ENCODE measurements around the gene AMOT.
"Not testable (repeated sequence)": the region's sequence is repeated elsewhere in the genome, so short reads cannot be mapped to it uniquely, and the experiment has no call there.

AMOT gene

GRCh38 chrX:112840382-112841113 is at the start of gene AMOT:
Gene AMOT, minus strand, starts transcription at chrX:112840831. Its CDS starts 17,705 bp downstream, at chrX:112823126.
- DNase-seq (ENCODE audit: low spot score): peak; percentile 79

- DNase-seq (ENCODE audit: low spot score): no peak
Observed at GRCh38 chrX:112889400-112889799, 48.8 kb upstream of the AMOT start.

DNA sequence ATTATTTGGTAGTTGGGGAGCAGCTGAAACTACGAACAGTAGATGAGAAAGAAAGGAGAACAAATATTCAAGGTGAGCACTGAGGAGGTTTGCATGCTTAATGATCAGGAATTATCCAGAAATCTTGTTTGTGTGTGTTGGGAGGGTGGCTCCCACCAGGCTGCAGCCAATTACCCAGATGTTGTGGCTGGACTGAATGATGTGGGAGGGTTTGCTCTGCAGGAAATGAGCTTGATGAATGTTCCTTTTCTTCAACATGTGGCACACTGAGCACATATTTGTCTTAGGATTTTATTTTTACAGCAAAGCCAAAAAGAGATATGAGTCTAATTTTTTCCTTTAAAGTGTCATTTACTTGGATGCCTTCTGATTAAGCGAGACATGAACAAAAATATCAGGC is 48.3 kb upstream of the AMOT start:
- DNase-seq (ENCODE audit: low spot score): no peak

DNA sequence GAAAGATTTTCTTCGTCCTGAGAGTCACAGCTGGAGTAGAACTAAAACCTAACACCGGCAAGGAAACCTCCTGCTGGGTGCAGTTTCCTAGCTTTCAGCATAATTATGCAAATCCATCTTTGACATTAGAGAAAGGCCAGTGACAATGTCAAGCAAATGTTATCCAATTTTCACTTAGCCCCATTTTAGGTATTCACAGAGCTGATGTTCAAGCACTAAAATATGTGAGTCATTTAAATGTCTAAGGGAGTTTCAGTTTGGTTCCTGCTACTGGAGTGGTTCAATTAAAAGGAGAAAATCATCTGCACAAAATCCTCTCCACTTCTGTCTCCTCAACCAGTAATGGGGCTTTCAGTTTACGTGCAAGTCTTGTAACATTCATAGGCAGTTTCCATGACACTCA is 37.1 kb upstream of the AMOT start:
- no peak for DNase-seq (ENCODE audit: low spot score)

- DNase-seq (ENCODE audit: low spot score): no peak
Observed at GRCh38 chrX:112874614-112875013, 34.0 kb upstream of the AMOT start.

DNA sequence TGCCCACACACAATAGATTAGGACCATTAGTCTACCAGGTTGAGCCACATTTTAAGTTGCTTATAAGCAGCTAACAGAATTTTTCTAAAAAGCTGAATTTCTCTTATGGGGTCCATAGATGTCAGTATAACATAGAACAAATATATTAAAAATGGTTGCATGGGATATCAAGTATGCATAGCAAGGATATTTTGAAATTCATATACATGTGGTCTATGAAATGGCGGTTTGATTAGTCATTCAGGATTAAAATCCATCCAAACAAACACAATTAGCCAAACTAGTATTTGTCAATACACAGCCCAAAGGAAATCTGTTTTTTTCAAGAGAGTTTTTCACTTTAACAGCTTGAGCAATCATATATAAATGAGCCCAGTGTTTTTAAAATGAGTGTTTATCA is 33.5 kb upstream of the AMOT start:
- DNase-seq (ENCODE audit: low spot score): no peak

DNA sequence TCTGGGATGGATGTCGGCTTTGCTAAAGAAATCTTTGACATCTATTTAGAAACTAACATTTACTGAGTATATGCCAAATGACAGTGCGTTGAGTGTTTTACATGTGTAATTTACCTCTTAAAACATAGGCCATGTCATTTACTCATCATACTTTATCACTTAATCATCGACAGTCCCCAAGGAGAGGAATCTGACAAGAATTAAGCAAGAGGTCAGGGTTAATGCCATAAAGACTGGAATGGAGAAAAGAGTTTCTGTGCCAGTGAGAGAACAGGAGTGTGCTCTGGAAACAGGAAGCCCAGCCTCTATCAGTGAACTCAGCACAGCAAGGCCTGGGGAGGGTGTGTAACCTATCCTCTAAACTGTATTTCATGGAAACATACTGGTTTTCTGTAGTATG is 28.0 kb upstream of the AMOT start:
- no peak for DNase-seq (ENCODE audit: low spot score)

- DNase-seq (ENCODE audit: low spot score): no peak
Observed at GRCh38 chrX:112867570-112867969, 26.9 kb upstream of the AMOT start.

GRCh38 chrX:112866175-112866574 is 25.5 kb upstream of the AMOT start:
- DNase-seq (ENCODE audit: low spot score): no peak

DNA sequence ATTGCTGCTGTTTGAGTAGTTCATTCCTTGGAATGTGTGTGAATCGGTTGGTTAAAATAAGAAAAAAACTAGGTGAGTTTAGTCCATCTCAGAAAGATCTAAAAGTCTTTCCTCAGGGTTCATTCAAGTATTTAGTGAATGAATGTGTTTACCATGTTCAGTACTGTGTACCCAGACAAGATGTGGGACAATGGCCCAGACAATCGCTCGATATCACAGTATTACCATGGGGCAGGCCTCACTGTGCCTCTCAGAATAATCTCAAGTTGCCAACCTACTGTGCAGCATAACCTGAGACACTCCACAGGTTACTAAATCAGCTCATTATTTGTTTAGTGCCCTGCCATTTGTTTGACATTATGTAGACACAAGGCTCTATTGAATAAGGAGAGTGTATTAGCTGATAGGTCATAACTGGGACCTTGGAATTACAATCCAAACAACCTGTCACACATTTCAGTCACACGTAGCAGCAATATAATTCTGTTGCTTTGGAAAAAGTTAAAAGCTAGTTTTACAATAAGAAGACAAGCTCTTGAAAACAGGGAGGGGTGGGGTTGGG is 24.9 kb upstream of the AMOT start:
- DNase-seq (ENCODE audit: low spot score): no peak

DNA sequence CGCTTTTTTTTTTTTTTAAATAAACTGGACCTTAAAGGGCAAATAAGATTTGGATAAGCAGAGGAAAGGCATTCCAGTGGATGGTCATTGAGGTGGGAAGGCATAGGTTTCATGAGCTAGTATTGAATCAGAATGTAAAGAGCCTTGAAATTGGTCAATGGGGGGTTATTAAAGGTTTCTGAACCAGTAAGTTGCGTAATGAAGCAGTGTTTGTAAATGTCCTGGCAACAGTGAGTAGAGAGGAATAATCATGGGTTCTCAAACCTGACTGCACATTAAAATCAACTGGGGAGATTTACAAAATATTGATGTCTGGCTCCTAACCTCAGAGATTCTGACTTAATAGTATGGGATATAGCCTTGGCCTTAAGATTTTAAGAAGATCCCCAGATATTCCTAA is 23.2 kb upstream of the AMOT start:
- DNase-seq (ENCODE audit: low spot score): no peak

GRCh38 chrX:112857478-112857878 is 16.8 kb upstream of the AMOT start:
- no peak for DNase-seq (ENCODE audit: low spot score)

- DNase-seq (ENCODE audit: low spot score): not testable (repeated sequence)
Observed at GRCh38 chrX:112854901-112855300, 14.3 kb upstream of the AMOT start.

DNA sequence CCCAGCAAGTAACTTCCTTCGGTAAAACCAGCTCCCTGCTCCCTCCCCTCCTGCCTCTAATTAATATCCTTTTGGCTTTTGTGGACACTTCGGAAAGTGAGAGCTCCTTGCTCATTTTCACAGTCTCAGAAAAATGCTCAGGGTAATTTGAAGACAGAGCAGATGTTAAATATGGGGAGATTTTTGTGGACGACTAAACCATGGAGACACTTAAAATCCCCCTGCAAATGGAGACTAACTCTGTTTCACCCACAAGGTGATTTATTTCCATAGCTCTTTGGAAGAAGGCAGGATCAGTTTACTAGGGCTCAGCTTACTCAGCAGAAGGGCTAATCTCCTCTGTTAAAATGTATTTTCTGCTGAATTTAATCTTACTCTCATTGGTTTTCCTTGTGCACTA is 12.2 kb upstream of the AMOT start:
- no peak for DNase-seq (ENCODE audit: low spot score)

DNA sequence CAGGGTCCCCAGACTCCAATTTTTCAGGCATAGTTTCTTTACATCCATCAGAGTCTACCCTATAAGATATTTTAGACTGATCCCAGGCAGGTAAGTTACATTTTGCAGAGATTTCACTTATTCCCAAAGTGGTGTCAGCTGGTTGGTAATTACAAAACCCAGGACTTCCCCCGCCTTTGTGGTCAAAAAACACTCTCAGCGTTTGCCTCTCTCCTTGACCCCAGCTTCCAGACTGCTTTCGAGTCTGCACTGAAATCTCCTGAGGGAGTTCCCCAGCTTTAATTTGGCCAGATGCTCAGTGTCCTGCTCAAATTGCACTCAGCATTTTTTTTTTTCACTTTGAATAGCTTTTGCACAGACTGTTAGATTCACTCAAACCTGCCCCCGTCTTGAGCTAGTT is 11.2 kb upstream of the AMOT start:
- DNase-seq (ENCODE audit: low spot score): no peak

- no peak for DNase-seq (ENCODE audit: low spot score)
Observed at GRCh38 chrX:112851161-112851779, 10.6 kb upstream of the AMOT start.

GRCh38 chrX:112849016-112849415 is 8.4 kb upstream of the AMOT start:
- DNase-seq (ENCODE audit: low spot score): no peak

DNA sequence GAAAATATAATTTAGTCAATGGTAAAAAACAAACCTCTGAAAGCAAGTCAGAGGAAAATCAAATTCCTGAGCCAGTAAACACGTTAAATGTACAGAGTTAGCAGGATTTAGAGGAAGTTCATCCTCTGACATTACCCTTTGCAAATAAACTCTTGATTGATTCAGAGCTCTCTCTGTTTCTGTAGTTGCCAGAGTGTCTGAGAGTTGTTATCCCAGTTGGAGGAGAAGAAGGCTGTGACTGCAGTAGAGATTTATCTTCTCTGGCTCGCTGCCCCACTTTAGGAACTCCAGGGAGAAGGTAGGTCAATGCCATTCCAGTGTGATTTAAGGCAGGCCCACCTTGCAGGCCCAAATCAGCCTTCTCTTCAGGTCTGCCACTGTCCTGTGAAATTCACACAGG is 6.2 kb upstream of the AMOT start:
- no peak for DNase-seq (ENCODE audit: low spot score)

DNA sequence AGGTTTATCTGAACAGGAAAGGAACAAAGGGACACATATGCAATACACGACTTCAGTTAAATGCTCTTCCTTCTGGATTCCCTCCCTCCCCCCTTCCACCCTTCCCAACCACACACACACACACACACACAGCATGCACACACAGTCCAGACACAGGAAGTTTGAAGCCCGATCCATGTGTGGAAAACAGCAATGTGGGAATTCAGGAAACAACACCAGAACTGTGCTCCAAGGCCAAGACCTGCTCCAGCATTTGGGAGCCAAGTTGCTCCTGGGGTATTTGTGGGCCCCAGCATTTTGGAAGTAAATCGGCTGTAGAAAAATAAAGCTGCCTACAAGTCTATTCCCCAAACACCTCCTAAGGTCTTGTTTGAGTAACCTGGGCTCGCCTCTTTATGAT is 5.6 kb upstream of the AMOT start:
- DNase-seq (ENCODE audit: low spot score): no peak

DNA sequence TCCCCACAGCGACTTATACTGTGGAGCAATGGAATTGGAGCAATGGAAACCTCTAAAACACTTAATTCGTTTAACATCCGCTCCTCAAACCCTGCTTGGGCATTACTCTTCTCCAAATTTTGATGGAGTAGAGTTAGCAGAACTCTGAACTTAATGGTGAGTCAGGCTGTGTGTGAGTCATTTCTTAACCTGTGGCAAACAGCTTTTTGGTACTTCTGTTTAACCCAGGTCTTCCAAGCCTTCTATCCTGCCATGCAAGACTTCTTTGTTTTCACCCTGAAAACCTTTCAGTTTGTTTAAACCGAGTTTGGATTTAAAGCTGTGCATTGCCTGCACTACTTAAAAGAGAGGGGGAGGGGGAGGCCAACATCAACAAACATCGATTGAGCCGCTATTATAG is 3.6 kb upstream of the AMOT start:
- no peak for DNase-seq (ENCODE audit: low spot score)

DNA sequence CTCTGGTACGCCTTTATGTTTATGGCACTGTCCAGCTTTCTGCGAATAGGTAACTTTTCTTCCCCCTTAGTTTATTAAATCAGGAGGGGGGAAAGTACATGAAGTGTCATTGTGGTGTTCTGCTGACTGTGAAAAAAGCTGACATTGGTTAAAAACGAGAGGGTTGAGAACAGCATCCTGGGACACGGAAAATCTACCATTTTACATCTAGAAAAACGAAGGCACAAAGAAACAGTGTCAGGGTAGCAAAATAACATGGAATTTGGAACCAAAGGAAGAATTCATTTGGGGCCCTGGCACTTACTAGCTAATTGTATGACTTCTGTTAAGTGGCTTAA is 1.2 kb upstream of the AMOT start:
- no peak for DNase-seq (ENCODE audit: low spot score)

DNA sequence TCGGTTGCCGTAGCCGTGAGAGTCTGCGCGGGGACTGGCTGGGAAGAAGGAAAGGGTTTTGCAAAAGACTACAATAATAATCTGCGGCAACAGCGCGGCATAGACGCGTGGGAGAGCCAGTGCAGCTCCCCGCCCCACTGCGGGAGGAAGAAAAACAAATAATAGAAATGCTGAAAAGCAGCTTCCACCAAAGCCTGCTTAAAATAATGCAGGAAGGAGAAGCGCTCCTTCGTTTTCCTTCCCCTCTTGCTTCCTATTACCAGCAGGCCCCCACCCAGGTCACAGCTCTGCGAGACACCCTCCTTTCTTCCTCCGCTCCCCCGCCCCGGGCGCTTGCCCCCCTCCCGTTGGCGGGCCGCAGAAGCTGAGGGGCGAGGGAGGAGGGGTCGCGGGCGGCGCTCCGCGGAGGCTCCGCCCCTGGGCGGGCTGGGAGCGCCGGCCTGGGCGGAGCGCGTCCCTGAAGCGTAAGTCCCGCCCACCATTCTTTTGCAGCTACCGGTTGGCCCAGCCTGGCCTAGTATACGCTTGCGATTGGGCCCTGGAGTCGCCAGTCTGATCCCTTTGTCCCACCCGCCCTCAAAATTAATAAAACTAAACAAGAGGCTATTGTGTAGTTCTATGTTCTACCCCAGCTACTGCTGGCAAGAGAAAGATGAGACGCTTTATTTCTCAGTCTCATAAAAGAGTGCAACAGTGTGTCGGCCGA is 636 bp upstream of the AMOT start:
- DNase-seq (ENCODE audit: low spot score): peak; percentile 89

DNA sequence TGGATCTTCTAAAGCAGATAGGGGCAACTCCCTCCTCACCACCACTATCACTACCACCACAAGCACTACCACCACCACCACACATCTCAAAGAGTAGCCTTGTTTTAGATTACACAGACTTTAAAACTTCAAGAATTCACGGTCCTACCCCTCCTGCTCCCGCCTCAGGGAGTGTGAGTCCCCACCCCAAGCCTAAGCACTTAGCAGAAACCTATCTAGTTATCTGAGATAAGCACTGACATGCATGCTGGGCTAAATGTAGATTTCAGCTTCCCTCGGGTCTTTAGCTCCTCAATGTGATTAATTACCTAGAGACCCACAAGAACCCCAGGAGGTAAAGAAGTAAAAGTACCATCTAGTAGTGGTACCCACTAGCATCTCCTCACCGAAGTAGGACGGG is 775 bp downstream of the AMOT start:
- no peak for DNase-seq (ENCODE audit: low spot score)
